Activated CD4-positive, alpha-beta T cell treated with anti-CD3 and anti-CD28 coated beads, Interleukin-2, Interleukin-6, amounts not matched to agents 100 ng/mL and 50 ng/mL, durations not matched to agents 16 hours and 8 hours (primary cell): ENCODE results near the gene ST7.

Experiments used
- DNase-seq: peaks from one replicate; pipeline ENCODE4 v3.0.0-alpha.2; 2020

The ST7 gene

DNA sequence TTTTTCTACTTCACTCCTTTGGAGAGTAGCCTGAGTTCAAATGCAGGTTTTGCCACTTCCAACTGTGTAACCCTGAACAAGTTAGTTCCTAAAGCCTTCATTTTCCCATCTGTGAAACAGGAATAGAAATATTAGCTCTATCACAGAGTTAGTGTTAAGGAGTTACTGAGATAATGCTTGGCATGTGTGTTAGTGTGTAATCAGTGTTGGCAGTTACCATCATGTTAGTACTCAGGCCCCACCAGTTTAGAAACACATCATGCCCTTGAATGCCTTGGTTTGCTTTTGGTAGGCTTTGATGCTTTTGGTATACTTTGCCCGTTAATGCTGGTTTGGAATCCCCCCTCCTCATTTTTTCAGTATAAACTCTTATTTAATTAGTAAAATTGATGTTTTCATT, 249.9 kb downstream of the ST7 start:
- DNase-seq, result no peak

DNA sequence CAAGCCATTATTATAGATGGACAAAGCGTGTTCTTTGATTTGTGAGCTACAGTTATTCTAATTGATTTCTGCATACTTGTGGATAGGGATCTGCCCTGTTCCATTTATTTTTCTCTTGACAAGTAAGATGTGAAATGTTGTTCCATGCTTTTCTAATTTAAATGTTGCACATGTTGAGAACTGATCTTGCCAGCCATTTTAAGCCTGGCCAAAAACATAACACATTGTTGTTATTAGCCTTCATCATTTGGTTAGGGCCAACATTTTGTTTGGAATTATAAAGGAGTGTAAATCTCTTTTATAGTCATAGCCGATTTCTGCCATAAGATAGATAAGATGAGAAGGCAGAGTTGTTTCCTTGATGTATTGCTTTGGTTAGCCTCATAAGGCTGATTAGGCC, 252.6 kb downstream of the ST7 start:
- DNase-seq, result no peak

DNA sequence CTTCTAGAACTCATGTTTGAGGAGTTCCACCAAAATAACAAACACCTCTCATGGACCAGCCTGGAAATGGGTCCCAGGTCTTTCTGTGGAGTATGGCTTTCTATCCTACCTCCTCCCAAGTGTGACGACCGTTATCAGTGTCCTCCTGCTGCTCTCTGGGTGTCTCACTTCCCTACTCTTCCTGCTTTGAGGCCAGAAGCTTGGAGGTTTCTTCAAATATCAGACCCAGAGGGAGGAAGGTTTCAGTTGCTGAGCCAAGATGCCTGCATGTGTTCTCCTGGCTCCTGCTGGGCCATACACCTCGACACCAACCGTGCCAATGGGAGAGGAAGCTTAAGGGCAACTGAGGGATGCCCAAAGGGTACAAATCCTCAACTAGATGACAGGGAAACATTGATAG, 255.0 kb downstream of the ST7 start:
- no peak for DNase-seq

DNA sequence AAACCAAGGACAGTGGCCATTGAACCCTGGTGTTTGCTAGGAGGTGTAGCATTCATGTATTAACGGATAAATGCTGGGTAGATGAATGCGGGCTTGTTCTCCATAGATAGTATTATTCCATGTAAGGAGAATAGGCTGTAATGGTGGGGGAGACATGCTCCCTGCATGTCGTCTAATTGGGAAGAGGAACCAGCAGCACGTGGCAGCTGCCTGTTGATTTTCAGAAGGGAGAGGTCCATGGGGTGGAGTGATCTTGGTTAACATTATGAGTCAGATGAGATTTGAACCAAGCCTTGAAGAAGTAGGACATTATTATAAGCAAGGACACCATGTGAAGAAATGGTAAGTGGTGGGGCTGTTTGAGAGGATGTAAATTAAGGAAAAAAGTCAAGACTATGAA, 257.1 kb downstream of the ST7 start:
- no peak for DNase-seq

DNA sequence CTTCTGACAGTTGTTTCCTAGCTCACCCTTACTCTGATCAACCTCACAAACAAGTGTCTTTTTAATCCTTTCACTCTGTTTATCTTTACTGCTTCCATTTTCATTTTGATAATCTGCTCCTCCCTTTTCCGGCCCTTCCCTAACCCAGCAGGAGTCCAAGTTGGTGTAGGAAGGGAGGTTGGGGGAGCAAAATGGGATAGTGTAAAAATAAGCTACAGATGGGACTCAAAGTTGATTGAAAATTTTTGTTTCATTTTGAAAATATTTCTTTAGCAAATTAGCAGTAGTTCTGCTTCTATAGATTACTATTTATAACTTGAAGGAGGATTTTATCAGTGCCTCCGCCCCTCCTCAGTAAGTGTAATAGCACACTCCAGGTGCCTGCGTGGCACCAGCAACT, 257.6 kb downstream of the ST7 start:
- no peak for DNase-seq

DNA sequence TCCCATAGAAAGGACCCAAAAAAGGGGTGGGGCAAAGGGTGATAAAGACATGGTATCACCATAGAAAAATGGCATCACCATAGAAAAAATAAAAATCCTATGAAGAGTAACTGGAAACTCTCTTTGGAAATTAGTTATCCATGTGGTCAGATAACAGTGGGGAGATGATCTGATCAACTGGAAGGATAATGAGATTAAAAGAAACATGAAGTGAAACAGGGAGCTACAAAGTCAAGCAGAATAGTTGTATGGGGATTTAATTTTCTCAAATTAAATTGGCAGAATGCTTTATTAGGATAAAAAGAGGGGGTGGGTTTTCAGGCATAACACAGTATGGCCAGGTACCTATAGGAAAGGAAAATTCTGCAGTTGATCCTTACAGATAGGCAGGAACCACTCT, 258.3 kb downstream of the ST7 start:
- no peak for DNase-seq

DNA sequence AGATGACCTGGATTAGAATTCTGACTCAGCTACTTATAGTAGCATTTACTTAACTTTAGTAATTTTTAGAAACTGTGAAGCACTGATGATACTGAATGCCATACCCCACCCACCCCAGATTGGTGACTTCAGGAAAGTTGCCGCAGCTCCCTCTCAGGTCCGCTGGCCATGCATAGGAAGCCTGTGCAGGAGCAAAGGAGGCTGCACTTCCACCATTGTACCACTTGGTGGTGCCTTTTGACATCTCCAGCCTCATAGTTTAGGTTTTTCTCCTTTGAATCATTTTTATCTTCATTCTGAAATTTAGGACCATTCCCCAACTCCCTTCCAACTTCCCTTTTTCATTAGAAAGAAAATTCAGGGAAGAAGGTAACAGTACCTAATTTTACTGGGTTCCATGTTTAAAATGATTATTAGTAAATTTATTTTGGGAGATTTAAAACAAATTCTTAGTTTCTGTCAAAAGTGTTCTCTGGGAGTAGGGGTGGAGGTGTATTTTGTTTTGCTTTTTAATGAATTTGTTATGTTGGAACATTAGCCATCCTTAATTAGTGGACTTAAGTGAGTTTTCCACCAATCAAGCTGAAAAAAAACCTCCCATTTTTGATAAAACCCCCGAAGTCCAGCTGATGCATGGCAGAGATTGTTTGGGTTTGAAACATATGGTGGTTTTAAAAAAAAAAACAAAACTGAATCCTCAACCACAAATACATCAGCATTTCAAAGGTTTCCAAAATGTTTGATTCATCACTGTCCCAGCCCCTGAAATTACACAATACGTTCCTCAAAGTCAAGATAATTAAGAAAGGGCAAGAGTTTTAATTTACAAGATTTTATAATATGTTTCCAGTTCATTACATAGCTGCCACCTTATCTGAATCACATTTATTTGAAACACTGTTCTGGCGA, 259.9 kb downstream of the ST7 start:
- peak; percentile 60 for DNase-seq

DNA sequence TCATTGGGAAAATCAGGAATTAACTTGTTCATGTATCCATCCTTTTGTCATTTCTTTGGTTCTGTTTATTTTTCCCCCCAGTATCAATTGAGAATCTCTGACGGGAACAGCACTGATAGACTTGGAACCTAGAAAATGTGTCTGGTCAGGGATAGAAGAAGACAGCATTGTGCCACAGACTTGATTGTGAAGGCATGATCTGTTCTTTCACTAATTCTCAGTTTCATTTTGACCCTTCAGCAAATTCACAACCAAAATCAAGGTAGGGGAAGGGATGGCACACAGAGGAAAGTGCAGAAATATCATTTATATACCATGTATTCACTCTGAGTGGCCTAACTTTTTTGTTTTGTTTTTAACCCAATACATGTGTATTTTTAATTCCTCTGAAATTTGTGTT, 262.7 kb downstream of the ST7 start:
- DNase-seq, result no peak

DNA sequence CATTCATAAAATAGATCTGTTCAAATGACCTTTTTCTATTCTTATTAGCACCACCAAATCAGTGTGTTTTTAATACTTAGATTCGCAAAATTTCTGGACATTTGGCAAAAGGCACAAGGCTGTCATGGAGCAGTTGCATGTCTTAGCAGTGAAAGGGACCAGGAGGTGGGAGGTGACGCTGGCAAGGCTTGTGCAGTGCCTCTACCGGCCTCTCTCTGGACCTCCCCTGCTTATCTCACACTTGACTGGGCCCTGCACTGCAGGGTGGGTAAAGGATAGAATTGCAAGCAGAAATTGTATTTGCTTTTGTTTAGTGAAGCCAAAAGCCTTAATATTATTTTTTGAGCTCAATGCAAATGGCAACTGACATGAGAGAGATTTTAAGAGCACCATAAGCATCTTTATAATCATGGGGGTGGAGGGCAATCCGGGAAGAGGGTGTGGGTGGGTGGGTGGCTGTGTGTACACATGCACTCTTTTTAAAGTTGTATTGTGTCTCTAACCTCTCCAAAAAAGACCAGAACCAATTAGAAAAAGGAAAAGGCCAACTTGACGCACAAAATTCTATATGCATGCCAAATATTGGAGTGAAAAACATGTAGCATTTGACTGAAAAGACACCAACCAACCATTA, 263.3 kb downstream of the ST7 start:
- no peak for DNase-seq

DNA sequence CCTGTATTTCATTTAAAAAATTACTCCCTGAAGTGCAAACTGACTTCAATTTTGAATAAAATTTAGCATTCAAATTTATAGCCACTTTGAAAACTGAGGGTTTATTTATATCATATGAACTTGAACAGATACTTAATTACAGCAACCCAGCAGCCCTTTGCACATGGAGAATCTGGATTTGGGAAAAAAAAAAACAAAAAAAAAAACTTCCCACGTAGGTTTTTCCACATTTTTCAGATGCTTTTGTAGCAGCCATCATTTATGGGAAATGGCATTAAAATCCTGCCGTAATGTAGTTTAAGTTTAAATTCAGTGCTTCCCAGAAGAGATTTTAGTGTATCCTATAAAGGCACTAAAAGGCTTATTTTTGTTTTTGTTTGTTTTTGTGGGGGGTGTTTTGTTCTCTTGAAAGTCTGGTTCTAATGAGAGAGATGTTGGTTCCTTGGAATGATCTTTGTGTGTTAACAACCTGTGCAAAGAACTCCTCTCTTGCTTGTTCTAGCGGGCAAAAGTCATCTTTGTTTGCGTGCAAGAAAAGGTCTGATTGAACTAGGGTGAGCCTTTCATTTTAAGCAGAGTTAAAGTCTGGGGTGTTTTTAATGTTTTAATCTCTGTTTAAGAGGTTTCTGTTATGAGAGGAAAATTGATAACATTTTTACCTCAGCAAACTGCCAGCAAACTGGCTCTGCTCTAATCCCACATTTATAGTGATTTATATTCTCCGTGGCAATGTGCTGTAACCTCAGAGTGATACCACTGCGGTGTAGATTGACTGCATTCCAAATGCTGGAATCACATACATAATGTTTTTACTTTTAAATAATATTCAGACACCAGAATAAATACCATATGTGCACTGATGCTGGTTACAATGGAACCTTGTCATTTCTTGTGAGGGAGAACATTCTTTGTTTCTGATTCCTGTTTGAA, 264.1 kb downstream of the ST7 start:
- no peak for DNase-seq

DNA sequence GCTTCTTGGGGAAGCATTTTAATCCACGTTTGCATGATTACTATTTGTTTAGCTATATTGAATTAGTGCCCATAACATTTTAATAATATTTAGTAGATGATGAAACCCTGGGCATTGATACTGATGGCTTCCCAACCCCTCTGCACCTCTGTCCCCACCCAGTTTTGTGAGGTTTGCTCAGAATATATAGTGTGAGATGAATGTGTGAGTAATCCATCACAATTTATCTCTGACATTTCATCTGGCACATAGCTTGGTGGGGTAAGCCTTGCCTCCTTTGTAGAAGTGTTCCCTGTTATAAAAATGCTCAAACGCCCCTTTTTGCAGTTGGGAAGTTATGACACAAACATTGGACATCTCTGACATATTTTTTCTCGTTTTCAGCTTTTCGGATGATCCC, 265.4 kb downstream of the ST7 start:
- no peak for DNase-seq

DNA sequence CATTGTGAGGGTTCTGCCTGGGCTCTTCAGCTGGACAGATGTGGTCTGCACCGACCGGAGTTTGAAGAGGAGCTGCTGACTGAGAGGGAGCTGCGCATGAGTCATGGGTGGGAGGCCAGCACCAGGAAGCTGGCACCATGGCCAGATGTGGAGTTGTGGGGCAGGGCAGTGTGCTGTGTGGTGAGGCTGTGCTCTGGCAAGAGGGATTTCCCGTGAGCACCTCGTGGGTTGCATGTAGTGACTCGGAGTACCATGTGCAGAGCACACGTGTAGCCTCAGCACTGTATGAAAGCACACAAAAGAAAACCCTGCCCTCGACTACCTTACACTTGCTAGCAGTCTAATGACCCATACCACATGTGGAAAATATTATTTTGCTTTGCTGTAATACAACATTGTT, 266.2 kb downstream of the ST7 start:
- no peak for DNase-seq

DNA sequence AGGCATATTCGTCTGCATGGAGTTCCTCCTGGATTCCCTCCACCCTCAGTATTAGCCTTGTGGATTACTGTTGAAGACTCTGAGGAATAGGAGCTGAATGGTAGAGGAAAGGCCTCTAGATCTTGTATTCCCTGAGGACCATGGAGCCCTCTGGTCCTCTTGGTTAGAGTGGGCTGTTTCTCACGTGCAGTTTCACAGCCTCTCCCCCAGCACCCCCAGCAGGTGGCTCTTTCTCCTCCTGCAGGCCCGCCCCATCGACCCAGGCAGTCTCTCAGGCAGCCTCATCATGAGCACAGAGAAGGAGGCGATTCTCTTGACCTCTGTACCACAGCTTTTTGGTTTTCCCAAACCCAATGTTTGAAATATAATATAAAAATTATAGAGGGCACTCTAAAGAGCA, 267.5 kb downstream of the ST7 start:
- DNase-seq, result no peak

DNA sequence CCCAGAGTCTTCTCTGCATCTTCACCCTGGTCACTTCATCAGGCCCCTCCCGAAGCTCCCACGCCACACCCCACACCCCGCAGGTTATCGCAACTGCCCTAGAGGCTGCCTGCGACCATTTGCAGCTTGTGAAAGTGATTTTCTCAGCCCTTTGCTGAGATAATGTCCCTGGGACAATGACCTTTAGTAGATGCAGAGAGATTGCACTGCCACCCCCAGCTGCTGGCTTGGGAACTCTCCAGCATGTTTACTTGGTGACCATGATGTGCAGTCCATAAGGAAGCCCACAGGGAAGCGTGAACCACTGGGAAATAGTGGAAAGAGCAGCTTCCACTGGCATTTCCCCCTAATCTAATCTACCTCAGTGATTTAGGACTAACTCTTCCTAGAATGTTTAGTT, 272.2 kb downstream of the ST7 start:
- no peak for DNase-seq

DNA sequence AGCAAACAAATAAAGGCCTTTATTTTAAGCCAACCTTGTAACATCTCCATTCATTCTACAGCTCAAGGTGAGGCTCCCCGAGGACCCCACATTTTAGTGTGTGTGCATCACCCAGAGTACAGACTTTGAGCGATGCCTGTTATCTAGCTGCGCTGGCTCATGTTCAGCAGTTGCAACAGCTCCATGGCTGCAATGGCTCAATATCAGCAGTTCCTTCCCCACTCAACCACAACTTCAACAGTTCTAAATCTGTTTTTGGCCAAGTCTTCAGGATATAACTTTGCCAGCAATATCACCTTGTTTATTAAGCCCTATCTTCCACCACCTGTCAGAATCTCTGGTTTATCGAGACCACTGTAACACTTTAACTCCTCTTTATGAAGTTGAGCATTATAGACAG, 273.8 kb downstream of the ST7 start:
- no peak for DNase-seq

DNA sequence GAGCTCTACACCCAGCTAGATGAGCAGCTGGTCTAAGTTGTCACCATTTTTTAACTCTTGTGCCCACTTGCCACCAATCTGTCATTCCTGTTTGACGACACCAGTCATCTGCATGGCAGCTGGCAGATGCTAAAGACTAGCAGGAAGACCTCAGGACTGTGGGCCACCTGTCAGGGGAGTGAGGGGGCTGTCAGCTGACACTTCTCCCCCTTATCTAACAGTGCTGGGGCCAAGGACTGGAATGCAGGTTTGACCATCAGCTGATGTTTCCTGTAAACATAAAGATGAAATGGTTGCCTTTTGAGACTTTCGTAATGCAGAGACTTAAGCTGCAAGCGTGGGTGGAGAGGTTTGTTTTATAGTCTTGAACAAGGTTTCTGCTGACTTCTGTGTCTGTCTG, 276.0 kb downstream of the ST7 start:
- DNase-seq, result no peak

DNA sequence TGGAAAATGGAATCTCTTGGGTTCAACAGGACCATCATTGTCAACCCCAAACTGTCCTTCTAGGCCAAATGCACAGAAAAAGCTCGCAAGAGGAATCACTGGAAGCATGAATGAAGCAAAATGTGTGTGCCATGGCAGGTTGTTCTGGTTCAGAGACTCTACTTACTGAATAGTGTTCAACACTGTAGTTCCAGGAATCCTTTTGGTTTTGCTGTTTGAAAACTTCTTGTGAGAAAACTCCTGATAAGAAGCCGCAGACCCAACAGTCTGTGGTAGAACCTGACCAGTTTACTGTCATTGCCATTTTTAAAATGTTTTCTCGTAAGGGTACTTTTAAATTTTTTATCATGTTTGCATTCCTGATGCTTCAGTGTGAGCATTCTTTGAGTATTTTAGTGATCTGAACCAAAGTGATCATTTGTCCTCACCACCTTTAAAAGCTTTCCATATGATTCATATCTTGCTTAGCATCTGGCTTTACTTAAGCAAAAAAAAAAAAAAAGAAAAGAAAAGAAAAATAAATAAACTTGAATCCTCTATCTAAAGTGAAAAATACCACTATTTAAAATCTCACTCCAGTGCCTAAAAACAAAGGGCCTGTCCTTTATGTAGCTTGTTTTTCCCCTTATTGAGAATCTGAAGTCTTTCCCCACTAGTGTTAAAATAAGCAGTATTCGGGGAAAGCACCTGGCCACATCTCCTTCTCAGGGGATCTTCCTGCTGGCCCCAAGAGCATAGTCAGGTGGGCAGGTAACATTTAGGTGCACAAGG, 277.2 kb downstream of the ST7 start:
- DNase-seq, result no peak

DNA sequence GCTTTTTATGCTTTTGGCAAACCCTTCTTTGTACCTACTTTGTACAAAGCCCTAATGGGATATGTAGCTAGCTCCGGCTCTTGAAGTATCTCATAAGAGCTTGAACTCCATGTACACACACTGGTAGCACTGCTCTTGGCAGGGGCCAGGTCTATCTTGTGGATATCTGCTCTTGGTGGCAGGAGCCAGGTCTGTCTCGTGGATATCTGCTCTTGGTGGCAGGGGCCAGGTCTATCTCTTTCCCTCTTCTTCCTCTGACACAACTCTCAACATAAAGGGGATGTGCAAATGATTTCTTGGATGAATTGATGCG, 277.7 kb downstream of the ST7 start:
- no peak for DNase-seq

DNA sequence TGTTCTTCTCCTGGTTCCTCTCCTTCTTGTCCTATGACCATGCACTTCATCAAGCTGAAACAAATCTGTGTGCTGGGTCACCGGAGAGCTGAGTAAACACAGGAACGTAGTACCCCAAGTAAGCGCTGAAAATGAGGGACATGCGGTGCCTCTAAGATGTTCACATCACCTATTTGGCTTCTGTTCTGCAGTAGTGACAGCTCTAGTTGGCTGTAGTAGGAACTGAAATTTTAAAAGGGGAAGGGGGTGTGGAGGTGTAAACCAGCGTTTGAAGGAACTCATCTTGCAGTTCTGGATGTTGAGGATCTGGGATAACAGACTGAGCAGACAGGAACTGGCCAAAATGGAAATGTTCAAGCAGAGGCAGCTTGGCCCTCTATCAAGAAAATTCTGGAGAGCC, 284.3 kb downstream of the ST7 start:
- no peak for DNase-seq

DNA sequence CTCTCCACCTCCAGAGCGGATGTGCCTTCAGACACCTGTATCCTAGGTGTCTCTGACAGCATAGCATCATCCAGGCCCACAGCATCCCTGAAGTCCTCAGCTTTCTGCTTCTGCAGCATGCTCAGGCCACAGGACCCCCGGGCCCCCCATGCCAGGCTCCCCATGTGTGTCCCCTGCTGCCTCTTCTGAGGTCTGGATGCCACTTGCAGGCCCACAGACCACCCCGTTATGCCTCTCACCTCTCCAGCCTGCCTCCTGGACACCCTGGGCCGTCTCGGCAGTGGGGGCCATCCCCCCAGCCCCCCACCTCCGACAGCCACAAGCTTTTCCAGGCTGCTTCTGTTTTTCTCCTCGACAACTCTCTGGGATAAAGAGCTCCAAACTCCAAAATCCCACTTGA, 285.2 kb downstream of the ST7 start:
- no peak for DNase-seq

DNA sequence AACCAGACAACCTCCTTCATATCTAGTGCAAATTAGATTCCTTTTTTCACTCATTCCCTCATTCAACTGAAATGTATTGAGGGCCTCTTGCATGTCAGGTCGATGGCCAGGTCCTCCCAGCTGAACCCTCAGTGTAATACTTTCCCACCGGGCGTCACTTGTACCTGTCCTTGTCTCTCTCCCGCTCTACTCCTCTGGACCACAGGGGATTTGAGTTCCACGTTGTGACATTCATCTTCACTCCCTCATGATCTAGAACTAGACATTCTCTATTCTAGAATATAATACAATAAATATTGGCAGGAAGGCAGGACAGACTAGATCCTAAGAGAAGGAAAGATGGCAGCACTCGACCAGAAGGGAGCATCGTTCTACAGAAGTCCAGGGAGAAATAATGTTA, 285.6 kb downstream of the ST7 start:
- DNase-seq, result no peak

DNA sequence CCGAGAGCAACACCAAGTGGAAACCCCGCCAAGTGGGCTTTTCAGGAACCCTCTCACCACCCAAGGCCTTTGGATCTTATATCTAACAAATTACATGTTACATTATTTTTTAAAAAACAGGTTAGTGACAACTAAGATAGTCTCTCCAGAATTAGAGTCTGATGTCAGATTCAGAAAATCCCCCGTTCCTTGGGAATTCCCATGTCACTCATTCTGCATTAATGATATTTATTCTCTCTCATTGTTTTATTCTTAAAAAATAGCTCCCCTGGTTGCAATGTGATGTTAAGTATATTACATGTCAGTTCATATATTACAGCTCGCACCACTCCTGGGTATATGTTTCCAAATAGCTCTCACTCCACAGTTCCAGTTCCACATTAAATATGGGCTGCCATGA, 287.8 kb downstream of the ST7 start:
- DNase-seq, result no peak

DNA sequence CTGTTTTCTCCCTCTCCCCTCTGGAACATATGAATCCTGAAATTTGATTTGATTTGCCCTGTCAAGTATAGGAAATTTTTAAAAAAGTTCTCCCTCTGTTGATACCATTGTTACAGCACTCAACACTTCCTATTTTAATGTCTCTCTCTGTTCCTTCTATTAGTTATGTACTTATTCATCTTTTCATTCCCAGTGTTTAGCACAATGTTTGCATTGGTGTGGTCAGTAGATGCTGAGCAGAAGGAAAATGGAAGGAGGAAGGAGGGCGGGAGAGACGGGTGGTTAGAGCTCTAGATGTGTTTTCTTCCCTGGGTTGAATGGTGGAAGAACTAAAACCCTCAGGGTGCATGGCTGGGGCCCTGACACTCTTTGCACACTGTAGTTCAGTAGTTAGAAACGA, 290.1 kb downstream of the ST7 start:
- DNase-seq, result no peak
